ENCODE measurements around the gene ADAMTS6.

Gene ADAMTS6

DNA sequence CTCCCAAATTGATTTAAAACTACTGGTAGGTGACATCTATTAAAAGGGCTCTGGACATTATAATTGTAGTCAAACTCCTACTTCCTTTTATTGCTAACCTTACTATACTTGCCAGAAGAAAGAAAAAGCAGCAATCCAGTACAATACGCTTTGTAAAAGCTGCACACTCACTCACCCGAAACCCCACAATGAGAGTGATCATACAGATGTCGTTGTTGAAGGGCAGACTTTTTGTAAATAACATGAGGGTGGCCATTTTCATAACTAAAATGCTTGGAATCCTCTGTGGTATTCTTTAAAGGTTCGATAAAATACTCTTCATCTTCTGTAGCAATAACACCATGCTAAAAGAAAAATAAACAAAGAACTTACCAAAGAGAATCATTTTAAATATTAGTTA is 21.7 kb downstream of the ADAMTS6 start:
- TF ChIP-seq CTCF (IDR thresholded peaks at IDR 0.05; ENCODE audit: low read depth, low read length), result no peak
- no peak for DNase-seq (ENCODE audit: extremely low read depth, low read depth)

GRCh38 chr5:65455064-65455463 is 26.7 kb downstream of the ADAMTS6 start:
- DNase-seq (ENCODE audit: extremely low read depth, low read depth), result no peak
- TF ChIP-seq CTCF (IDR thresholded peaks at IDR 0.05; ENCODE audit: low read depth, low read length), result no peak

- DNase-seq (ENCODE audit: extremely low read depth, low read depth), result no peak
- no peak for TF ChIP-seq CTCF (IDR thresholded peaks at IDR 0.05; ENCODE audit: low read depth, low read length)
Measured at GRCh38 chr5:65451436-65451835, 30.3 kb downstream of the ADAMTS6 start.

- DNase-seq (ENCODE audit: extremely low read depth, low read depth), result no peak
- no peak for TF ChIP-seq CTCF (IDR thresholded peaks at IDR 0.05; ENCODE audit: low read depth, low read length)
Measured at GRCh38 chr5:65446682-65447081, 35.0 kb downstream of the ADAMTS6 start.

DNA sequence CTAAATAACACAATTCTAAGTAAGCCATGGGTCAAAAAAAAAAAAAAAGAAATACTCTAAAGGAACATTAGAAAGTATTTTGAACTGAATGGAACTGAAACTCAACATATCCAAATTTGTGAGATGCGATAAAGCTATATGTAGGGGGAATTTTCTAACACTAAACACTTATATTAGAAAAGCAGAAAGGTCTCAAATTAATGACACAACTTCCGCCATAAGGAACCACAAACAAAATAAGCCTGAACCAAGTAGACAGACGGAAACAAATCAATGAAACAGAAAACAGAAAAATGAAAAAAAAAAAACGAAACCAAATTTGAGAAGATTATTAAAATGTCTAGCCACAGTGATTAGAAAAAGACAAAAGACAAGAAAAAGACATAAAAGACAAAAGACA is 39.9 kb downstream of the ADAMTS6 start:
- no peak for TF ChIP-seq CTCF (IDR thresholded peaks at IDR 0.05; ENCODE audit: low read depth, low read length)
- no peak for DNase-seq (ENCODE audit: extremely low read depth, low read depth)

DNA sequence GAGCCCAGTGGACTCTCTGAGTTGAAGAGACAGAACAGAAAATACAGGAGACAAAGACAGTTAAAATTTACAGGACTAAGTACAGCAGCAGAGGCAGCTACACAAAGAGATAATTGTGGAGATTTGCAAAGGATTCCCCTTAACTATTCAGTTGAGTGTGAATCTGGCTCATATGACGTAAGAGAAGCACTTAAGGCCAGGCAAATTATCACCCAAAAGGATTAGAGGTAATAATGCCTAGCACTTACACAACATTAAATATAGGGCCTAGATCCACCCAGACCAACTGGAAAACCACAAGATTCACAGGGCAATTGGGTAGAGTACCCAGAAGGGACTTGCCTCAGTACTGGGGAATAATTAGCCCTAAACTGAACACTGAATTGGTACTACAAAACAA is 41.3 kb downstream of the ADAMTS6 start:
- TF ChIP-seq CTCF (IDR thresholded peaks at IDR 0.05; ENCODE audit: low read depth, low read length), result no peak
- no peak for DNase-seq (ENCODE audit: extremely low read depth, low read depth)

DNA sequence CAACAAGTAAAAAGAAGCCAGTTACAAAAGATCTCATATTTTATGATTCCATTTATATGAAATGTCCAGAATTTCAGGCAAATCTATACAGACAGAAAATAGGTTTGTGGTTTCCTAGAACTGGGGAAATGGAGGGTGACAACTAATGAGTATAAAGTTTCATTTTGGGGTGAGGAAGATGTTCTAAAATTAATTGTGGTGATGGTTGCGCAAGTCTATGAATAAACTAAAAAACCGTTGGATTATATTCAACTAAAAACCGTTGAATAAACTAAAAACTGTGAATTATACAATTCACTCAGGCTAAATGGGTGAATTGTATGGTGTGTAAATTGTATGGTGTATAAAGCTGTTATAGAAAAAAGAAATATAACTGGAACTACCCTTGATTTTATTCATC is 47.6 kb downstream of the ADAMTS6 start:
- no peak for DNase-seq (ENCODE audit: extremely low read depth, low read depth)
- no peak for TF ChIP-seq CTCF (IDR thresholded peaks at IDR 0.05; ENCODE audit: low read depth, low read length)

Data from AG09319 (cell line).